Measurements from ENCODE around the gene OR9Q1.
"Not testable (repeated sequence)": the region's sequence is repeated elsewhere in the genome, so short reads cannot be mapped to it uniquely, and the experiment has no call there.

OR9Q1 gene

GRCh38 chr11:57980201-57980600 lies 43.5 kb upstream of the OR9Q1 start:
- no peak for TF ChIP-seq CTCF (IDR thresholded peaks at IDR 0.05; ENCODE audit: low read length, missing control alignments)
- H3K4me3 ChIP-seq (replicated peaks; ENCODE audit: low read depth, low read length) = no peak overlapping the region
- DNase-seq (ENCODE audit: low read depth) = no peak

DNA sequence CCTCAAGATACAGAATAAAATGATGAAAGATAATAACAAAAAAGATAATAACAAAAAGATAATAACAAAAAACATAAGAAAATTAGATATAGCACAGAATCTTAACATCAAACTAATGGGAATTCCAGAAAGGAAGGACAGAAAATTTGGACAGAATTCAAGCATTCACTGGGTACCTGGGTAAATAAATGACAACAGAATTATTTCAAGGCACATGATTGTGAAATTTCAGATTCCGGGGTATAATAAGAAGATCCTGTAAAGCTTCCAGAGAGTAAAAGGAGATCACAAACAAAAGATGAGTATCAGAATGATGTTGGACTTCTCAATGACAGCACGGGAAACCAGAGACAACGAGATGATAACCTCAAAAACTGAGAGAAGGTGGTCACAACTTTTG lies 42.1 kb upstream of the OR9Q1 start:
- DNase-seq (ENCODE audit: low read depth) = no peak
- no peak for TF ChIP-seq CTCF (IDR thresholded peaks at IDR 0.05; ENCODE audit: low read length, missing control alignments)
- H3K4me3 ChIP-seq (replicated peaks; ENCODE audit: low read depth, low read length) = no peak overlapping the region

DNA sequence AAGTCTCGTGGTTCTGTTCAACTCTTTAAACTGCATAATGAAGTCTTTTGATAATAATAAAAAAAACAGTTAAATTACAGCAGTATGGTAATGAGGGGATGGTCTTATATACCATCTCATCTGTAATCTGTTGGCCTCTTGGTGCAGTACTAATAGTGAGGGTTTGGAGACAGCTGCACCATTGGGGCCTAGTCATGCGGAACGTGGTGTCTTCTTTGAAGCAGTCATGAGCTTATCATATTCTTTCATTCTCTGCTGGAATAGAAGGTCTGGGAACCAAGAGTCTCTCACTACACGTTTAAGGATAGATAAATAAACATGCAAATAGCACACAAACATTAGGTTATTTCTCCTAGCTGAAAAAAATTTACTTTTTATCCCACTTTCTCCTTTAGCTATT lies 40.9 kb upstream of the OR9Q1 start:
- H3K4me3 ChIP-seq (replicated peaks; ENCODE audit: low read depth, low read length) = no peak overlapping the region
- TF ChIP-seq CTCF (IDR thresholded peaks at IDR 0.05; ENCODE audit: low read length, missing control alignments) = no peak

GRCh38 chr11:57983191-57983590 lies 40.5 kb upstream of the OR9Q1 start:
- no peak overlapping the region for H3K4me3 ChIP-seq (replicated peaks; ENCODE audit: low read depth, low read length)
- DNase-seq (ENCODE audit: low read depth) = no peak
- TF ChIP-seq CTCF (IDR thresholded peaks at IDR 0.05; ENCODE audit: low read length, missing control alignments) = no peak

More for the DNA sequence above, 40.9 kb upstream of the OR9Q1 start:
- DNase-seq (ENCODE audit: low read depth) = no peak

GRCh38 chr11:57999523-57999922 lies 24.2 kb upstream of the OR9Q1 start:
- H3K4me3 ChIP-seq (replicated peaks; ENCODE audit: low read depth, low read length); DNase-seq (ENCODE audit: low read depth): not testable (repeated sequence)

DNA sequence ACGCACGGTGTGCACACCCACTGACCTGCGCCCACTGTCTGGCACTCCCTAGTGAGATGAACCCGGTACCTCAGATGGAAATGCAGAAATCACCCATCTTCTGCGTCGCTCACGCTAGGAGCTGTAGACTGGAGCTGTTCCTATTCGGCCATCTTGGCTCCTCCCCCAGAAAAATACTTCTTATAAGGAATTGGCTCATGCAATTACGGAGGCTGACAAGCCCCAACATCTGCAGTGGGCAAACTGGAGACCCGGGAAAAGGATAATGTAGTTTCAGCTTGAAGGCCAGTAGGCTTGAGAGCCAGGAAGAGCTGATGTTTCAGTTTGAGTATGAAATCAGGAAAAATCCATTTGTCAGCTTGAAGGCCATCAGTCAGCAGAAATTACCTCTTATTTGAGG lies 23.7 kb upstream of the OR9Q1 start:
- H3K4me3 ChIP-seq (replicated peaks; ENCODE audit: low read depth, low read length); DNase-seq (ENCODE audit: low read depth): not testable (repeated sequence)

GRCh38 chr11:58000699-58001098 lies 23.0 kb upstream of the OR9Q1 start:
- no peak for TF ChIP-seq CTCF (IDR thresholded peaks at IDR 0.05; ENCODE audit: low read length, missing control alignments)
- DNase-seq (ENCODE audit: low read depth) = no peak
- no peak overlapping the region for H3K4me3 ChIP-seq (replicated peaks; ENCODE audit: low read depth, low read length)

DNA sequence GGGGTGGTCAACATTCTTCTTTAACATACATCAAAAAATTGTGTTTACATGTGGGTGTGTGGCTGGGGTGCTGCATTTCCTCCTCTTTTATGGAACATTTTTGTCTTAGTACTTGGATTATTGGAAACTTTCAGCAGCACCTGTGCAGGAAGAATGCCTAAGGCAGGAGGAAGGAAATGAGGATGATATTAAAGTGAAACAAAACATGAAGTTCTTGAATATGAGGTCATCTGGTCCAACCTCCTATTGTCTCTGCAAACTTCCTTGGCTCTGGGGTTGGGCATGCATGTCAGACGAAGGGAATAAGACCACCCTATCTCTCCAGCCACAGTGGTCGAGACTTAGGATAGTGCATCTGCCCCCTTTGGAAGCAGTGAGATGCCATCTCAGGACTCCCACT lies 20.6 kb upstream of the OR9Q1 start:
- no peak for DNase-seq (ENCODE audit: low read depth)
- no peak for TF ChIP-seq CTCF (IDR thresholded peaks at IDR 0.05; ENCODE audit: low read length, missing control alignments)
- no peak overlapping the region for H3K4me3 ChIP-seq (replicated peaks; ENCODE audit: low read depth, low read length)
